ENCODE data around the gene HPCAL1. TPM values are rescaled to one million over a fixed set of nuclear protein-coding genes. Genes with fewer than 3 reads are reported as not detected.

The HPCAL1 gene
- polyA plus RNA-seq, 3 donors: 82.1 to 99.5 (median 98.0) TPM

DNA sequence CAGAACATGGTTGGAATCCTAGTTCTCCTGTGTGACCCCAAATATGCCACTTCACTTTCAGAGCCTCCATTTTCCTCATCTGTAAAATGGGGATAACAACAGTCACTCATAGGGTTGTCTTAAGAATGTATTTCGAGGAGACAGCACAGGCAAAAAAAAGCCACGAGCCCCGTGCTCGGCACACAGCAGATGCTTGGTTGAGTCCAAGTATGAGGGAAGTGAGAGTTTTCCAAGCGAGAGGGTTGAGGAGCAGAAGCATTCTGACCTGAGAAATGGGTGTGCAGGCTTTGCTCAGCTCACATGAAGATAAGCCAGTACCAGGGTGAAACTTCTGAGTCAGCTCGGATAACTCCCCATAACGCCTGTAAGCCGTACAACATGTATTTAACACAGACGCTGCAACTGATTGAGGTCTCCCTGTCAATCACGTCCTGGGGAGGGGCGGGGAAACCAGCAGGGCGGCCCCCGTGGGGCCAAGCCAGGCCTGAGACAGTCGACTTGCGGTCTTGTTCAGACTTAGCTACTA lies 168.4 kb downstream of the HPCAL1 start:
- no peak for DNase-seq
- H3K27ac Mint-ChIP-seq: no peak overlapping the region
- 83% methylated on average over 14 of the region's 15 CpGs for WGBS (ENCODE audit: insufficient coverage)

DNA sequence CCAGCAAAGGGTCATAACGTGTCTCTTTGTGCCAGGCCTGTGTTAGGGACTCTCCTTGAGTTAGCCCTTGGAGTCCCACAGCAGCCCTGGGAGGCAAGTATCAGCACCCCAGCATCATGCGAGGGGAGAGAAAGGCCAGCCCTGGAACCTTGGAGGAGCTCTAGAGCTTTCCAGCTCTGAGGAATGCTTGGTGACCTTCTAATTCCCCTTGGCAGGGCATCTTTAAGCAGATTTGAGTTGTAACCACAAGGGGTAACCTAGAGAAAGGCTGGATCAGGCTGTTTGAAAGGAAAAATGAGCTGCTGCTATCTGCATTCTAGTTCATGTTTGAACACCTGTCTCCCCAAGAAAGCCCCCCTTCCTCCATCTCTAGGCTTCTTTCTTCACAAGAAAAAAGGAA lies 169.3 kb downstream of the HPCAL1 start:
- no peaks in the 10 kb centered on the region for H3K9me3 Mint-ChIP-seq
- no peaks in the 10 kb centered on the region for H3K36me3 Mint-ChIP-seq
- intact Hi-C loops (cut with micrococcal nuclease): no loop called here
- Histone ChIP-seq H3K36me3 (replicated peaks in 1 of 2; ENCODE audit: control insufficient read depth in 1 of 2, insufficient read depth in 2 of 2, low read length in 2 of 2) (no peaks in the 10 kb centered on the region), H2AFZ (ENCODE audit: insufficient read depth, low read depth, low read length, poor library complexity, severe bottlenecking) (no peak overlapping the region), H3K27me3 (ENCODE audit: control insufficient read depth in 2 of 2, insufficient read depth in 2 of 2, low read length in 2 of 2) (no peaks in the 10 kb centered on the region), H3K9me3 (replicated peaks in 1 of 2; ENCODE audit: control insufficient read depth in 1 of 2, insufficient read depth in 1 of 2, low read length in 2 of 2) (no peaks in the 10 kb centered on the region), H4K20me1 (ENCODE audit: insufficient read depth, low read length) (no peaks in the 10 kb centered on the region), H3K9ac (ENCODE audit: insufficient read depth, low read length, poor library complexity, severe bottlenecking) (no peak overlapping the region), H3K4me2 (replicated peaks; ENCODE audit: extremely low read depth, low read length, poor library complexity, severe bottlenecking) (no peak overlapping the region), H3K79me2 (ENCODE audit: insufficient read depth, low read length) (no peaks in the 10 kb centered on the region), H3K27ac (ENCODE audit: low read depth in 1 of 2, low read length in 2 of 2) (no peak overlapping the region), H3K4me1 (ENCODE audit: control insufficient read depth in 1 of 2, insufficient read depth in 2 of 2, low read length in 2 of 2) (no peaks in the 10 kb centered on the region), H3K4me3 (replicated peaks in 1 of 3; ENCODE audit: low read depth in 2 of 3, low read length in 3 of 3) (no peak overlapping the region)
- no peak for DNase-seq
- no peak overlapping the region for H3K4me3 Mint-ChIP-seq
- H3K4me1 Mint-ChIP-seq: no peaks in the 10 kb centered on the region
- H3K27ac Mint-ChIP-seq: no peak overlapping the region
- TF ChIP-seq, protein P1, sequence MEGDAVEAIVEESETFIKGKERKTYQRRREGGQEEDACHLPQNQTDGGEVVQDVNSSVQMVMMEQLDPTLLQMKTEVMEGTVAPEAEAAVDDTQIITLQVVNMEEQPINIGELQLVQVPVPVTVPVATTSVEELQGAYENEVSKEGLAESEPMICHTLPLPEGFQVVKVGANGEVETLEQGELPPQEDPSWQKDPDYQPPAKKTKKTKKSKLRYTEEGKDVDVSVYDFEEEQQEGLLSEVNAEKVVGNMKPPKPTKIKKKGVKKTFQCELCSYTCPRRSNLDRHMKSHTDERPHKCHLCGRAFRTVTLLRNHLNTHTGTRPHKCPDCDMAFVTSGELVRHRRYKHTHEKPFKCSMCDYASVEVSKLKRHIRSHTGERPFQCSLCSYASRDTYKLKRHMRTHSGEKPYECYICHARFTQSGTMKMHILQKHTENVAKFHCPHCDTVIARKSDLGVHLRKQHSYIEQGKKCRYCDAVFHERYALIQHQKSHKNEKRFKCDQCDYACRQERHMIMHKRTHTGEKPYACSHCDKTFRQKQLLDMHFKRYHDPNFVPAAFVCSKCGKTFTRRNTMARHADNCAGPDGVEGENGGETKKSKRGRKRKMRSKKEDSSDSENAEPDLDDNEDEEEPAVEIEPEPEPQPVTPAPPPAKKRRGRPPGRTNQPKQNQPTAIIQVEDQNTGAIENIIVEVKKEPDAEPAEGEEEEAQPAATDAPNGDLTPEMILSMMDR (IDR thresholded peaks at IDR 0.05): no peak
- 100% methylated on average over 2 of the region's 2 CpGs for WGBS (ENCODE audit: insufficient coverage)
- peaks cover 0 to 7% (median 4%) of the 10 kb centered on the region in 3 donors for H3K27me3 Mint-ChIP-seq (ENCODE audit: low read depth in 3 of 3)

More for the DNA sequence above, 168.4 kb downstream of the HPCAL1 start:
- H3K79me2 ChIP-seq (ENCODE audit: insufficient read depth, low read length): no peaks in the 10 kb centered on the region
- TF ChIP-seq, protein P1 (IDR thresholded peaks at IDR 0.05): no peak
- Mint-ChIP-seq H3K27me3 (ENCODE audit: low read depth in 3 of 3) (peaks cover 2 to 7% (median 4%) of the 10 kb centered on the region in 3 donors), H3K36me3 (no peaks in the 10 kb centered on the region), H3K4me1 (no peaks in the 10 kb centered on the region), H3K4me3 (no peak overlapping the region), H3K9me3 (no peaks in the 10 kb centered on the region)
- no peak overlapping the region for H3K4me2 ChIP-seq (replicated peaks; ENCODE audit: extremely low read depth, low read length, poor library complexity, severe bottlenecking)
- no peaks in the 10 kb centered on the region for H4K20me1 ChIP-seq (ENCODE audit: insufficient read depth, low read length)
- H3K9ac ChIP-seq (ENCODE audit: insufficient read depth, low read length, poor library complexity, severe bottlenecking): no peak overlapping the region
- H3K36me3 ChIP-seq (replicated peaks in 1 of 2; ENCODE audit: control insufficient read depth in 1 of 2, insufficient read depth in 2 of 2, low read length in 2 of 2): no peaks in the 10 kb centered on the region
- no peaks in the 10 kb centered on the region for H3K4me1 ChIP-seq (ENCODE audit: control insufficient read depth in 1 of 2, insufficient read depth in 2 of 2, low read length in 2 of 2)
- no peak overlapping the region for H3K27ac ChIP-seq (ENCODE audit: low read depth in 1 of 2, low read length in 2 of 2)
- H3K4me3 ChIP-seq (replicated peaks in 1 of 3; ENCODE audit: low read depth in 2 of 3, low read length in 3 of 3): no peak overlapping the region
- intact Hi-C loops (cut with micrococcal nuclease): no loop called here
- H2AFZ ChIP-seq (ENCODE audit: insufficient read depth, low read depth, low read length, poor library complexity, severe bottlenecking): no peak overlapping the region
- H3K9me3 ChIP-seq (replicated peaks in 1 of 2; ENCODE audit: control insufficient read depth in 1 of 2, insufficient read depth in 1 of 2, low read length in 2 of 2): no peaks in the 10 kb centered on the region
- no peaks in the 10 kb centered on the region for H3K27me3 ChIP-seq (ENCODE audit: control insufficient read depth in 2 of 2, insufficient read depth in 2 of 2, low read length in 2 of 2)
